HEK293 (cell line): ENCODE results near the gene PRSS12.

Source experiments
- CTCF ChIA-PET: fragments of 350-600 bp; formaldehyde crosslinking; extraction: SDS; loops from one replicate; lab custom pipeline; 2021; ENCODE audit warnings: antibody characterized with exemption; lab: Yijun Ruan, JAX
- POLR2A ChIA-PET: fragments of 300-600 bp; formaldehyde crosslinking; extraction: SDS; loops from one replicate; lab custom pipeline; 2020; ENCODE audit warnings: antibody characterized with exemption, inconsistent platforms; lab: Yijun Ruan, JAX
- H3K27ac ChIP-seq: fragments of 200-500 bp; sonication (Bioruptor generic); 2 replicates; pipeline ENCODE4 v1.5.1; 2014; ENCODE audit warnings: low read depth, low read length, control low read depth, inconsistent platforms; ENCODE audit errors: extremely low read depth
- H3K36me3 ChIP-seq, 2 experiments: fragments of 200-500 bp in 1 of 2; sonication (Bioruptor generic) in 1 of 2; 1 replicate in 1 of 2; 2 replicates in 1 of 2; pipeline ENCODE4 v1.5.1; 2014 to 2017; ENCODE audit warnings: inconsistent platforms in 2 of 2, low read length in 2 of 2; ENCODE audit not compliant: control insufficient read depth in 2 of 2, insufficient read depth in 1 of 2
- H3K4me1 ChIP-seq: fragments of 200-500 bp; sonication (Bioruptor generic); 2 replicates; pipeline ENCODE4 v1.5.1; 2014; ENCODE audit warnings: mild to moderate bottlenecking, low read length, inconsistent platforms; ENCODE audit not compliant: control insufficient read depth, insufficient read depth
- H3K4me3 ChIP-seq: 2 replicates; pipeline ENCODE4 v1.5.1; 2011; ENCODE audit warnings: low read depth, mild to moderate bottlenecking, control low read depth, low read length, moderate library complexity
- H3K9me3 ChIP-seq: fragments of 200-500 bp; sonication (Bioruptor generic); 2 replicates; pipeline ENCODE4 v1.5.1; 2014; ENCODE audit warnings: low read depth, low read length, inconsistent platforms; ENCODE audit not compliant: control insufficient read depth, insufficient read depth
- EGR2 ChIP-seq: fragments of 450-650 bp; formaldehyde crosslinking; IDR thresholded peaks from 2 replicates; pipeline ENCODE4 v1.5.1; 2016; ENCODE audit warnings: low read depth, missing biosample characterization, missing genetic modification characterization
- MYNN ChIP-seq: fragments of 450-650 bp; formaldehyde crosslinking; IDR thresholded peaks from 2 replicates; pipeline ENCODE4 v1.5.1; 2016; ENCODE audit warnings: missing biosample characterization, missing genetic modification characterization, borderline replicate concordance
- REPIN1 ChIP-seq: fragments of 450-650 bp; formaldehyde crosslinking; IDR thresholded peaks from 2 replicates; pipeline ENCODE4 v1.5.1; 2017; ENCODE audit warnings: missing biosample characterization, missing genetic modification characterization, low read depth
- REST ChIP-seq: fragments of 450-650 bp; formaldehyde crosslinking; IDR thresholded peaks from 2 replicates; pipeline ENCODE4 v1.5.1; 2016; ENCODE audit warnings: missing biosample characterization, missing genetic modification characterization
- SCRT2 ChIP-seq: fragments of 450-650 bp; formaldehyde crosslinking; IDR thresholded peaks from 2 replicates; pipeline ENCODE4 v1.5.1; 2016; ENCODE audit warnings: missing biosample characterization, missing genetic modification characterization
- TRIM28 ChIP-seq: IDR thresholded peaks from 2 replicates; pipeline ENCODE4 v1.6.1; 2011; ENCODE audit warnings: low read length, control low read depth, borderline replicate concordance
- YY1 ChIP-seq: fragments of 450-650 bp; formaldehyde crosslinking; IDR thresholded peaks from 2 replicates; pipeline ENCODE4 v1.5.1; 2018; ENCODE audit warnings: missing biosample characterization, missing genetic modification characterization
- ZBTB26 ChIP-seq: fragments of 450-650 bp; formaldehyde crosslinking; optimal IDR thresholded peaks from 2 replicates; pipeline ENCODE3; 2016; ENCODE audit warnings: missing biosample characterization, mild to moderate bottlenecking, missing genetic modification characterization
- ZBTB44 ChIP-seq: fragments of 450-650 bp; IDR thresholded peaks from 2 replicates; pipeline ENCODE4 v1.5.1; 2018; ENCODE audit warnings: missing biosample characterization, mild to moderate bottlenecking, missing genetic modification characterization
- ZBTB7A ChIP-seq: fragments of 450-650 bp; formaldehyde crosslinking; IDR thresholded peaks from 2 replicates; pipeline ENCODE4 v1.5.1; 2016; ENCODE audit warnings: low read depth, missing biosample characterization, missing genetic modification characterization
- ZNF10 ChIP-seq: fragments of 450-650 bp; formaldehyde crosslinking; IDR thresholded peaks from 2 replicates; pipeline ENCODE4 v1.5.1; 2017; ENCODE audit warnings: missing biosample characterization, missing genetic modification characterization
- ZNF23 ChIP-seq: fragments of 450-650 bp; formaldehyde crosslinking; IDR thresholded peaks from 2 replicates; pipeline ENCODE4 v1.5.1; 2016; ENCODE audit warnings: missing biosample characterization, missing genetic modification characterization, borderline replicate concordance
- ZNF239 ChIP-seq: fragments of 450-650 bp; formaldehyde crosslinking; IDR thresholded peaks from 2 replicates; pipeline ENCODE4 v1.5.1; 2016; ENCODE audit warnings: missing biosample characterization, missing genetic modification characterization
- ZNF274 ChIP-seq, 2 experiments: fragments of 200-500 bp in 1 of 2; fragments of 450-650 bp in 1 of 2; sonication (Bioruptor generic) in 1 of 2; formaldehyde crosslinking in 1 of 2; IDR thresholded peaks; 2 replicates each; pipeline versions ENCODE4 v1.5.1 to v1.6.1; 2014 to 2016; ENCODE audit warnings: borderline replicate concordance in 1 of 2, inconsistent platforms in 1 of 2, low read length in 1 of 2, missing biosample characterization in 1 of 2, missing genetic modification characterization in 1 of 2
- ZNF292 ChIP-seq: fragments of 450-650 bp; formaldehyde crosslinking; IDR thresholded peaks from 2 replicates; pipeline ENCODE4 v1.5.1; 2016; ENCODE audit warnings: low read depth, missing biosample characterization, missing genetic modification characterization, borderline replicate concordance
- ZNF311 ChIP-seq: fragments of 450-650 bp; formaldehyde crosslinking; IDR thresholded peaks from 2 replicates; pipeline ENCODE4 v1.5.1; 2017; ENCODE audit warnings: missing biosample characterization, missing genetic modification characterization, borderline replicate concordance
- ZNF473 ChIP-seq: fragments of 450-650 bp; formaldehyde crosslinking; IDR thresholded peaks from 2 replicates; pipeline ENCODE4 v1.5.1; 2017; ENCODE audit warnings: missing biosample characterization, missing genetic modification characterization
- ZNF530 ChIP-seq: fragments of 450-650 bp; formaldehyde crosslinking; IDR thresholded peaks from 2 replicates; pipeline ENCODE4 v1.5.1; 2016; ENCODE audit warnings: low read depth, missing biosample characterization, missing genetic modification characterization
- ZNF610 ChIP-seq: fragments of 450-650 bp; formaldehyde crosslinking; IDR thresholded peaks from 2 replicates; pipeline ENCODE4 v1.5.1; 2016; ENCODE audit warnings: missing biosample characterization, missing genetic modification characterization, borderline replicate concordance
- ZNF645 ChIP-seq: fragments of 450-650 bp; formaldehyde crosslinking; IDR thresholded peaks from 2 replicates; pipeline ENCODE4; 2016; ENCODE audit warnings: missing biosample characterization, missing genetic modification characterization
- ZNF670 ChIP-seq: fragments of 450-650 bp; formaldehyde crosslinking; IDR thresholded peaks from 2 replicates; pipeline ENCODE4 v1.5.1; 2016; ENCODE audit warnings: missing biosample characterization, missing genetic modification characterization, low read depth
- ZNF707 ChIP-seq: fragments of 450-650 bp; formaldehyde crosslinking; IDR thresholded peaks from 2 replicates; pipeline ENCODE4 v1.5.1; 2016; ENCODE audit warnings: missing biosample characterization, missing genetic modification characterization
- ZNF791 ChIP-seq: fragments of 450-650 bp; formaldehyde crosslinking; IDR thresholded peaks from 2 replicates; pipeline ENCODE4 v1.5.1; 2016; ENCODE audit warnings: missing biosample characterization, missing genetic modification characterization
- ZSCAN16 ChIP-seq: fragments of 450-650 bp; formaldehyde crosslinking; IDR thresholded peaks from 2 replicates; pipeline ENCODE4 v1.5.1; 2016; ENCODE audit warnings: missing biosample characterization, missing genetic modification characterization
- ZSCAN30 ChIP-seq: fragments of 450-650 bp; IDR thresholded peaks from 2 replicates; pipeline ENCODE4 v1.5.1; 2018; ENCODE audit warnings: missing biosample characterization, mild to moderate bottlenecking, missing genetic modification characterization, moderate library complexity

Gene PRSS12

GRCh38 chr4:118335324-118335723 is 17.5 kb downstream of the PRSS12 start:
- H3K9me3 ChIP-seq: no peaks in the 10 kb centered on the region
- peaks cover 10% of the 10 kb centered on the region for H3K4me1 ChIP-seq
- no peak overlapping the region for H3K4me3 ChIP-seq
- ChIA-PET POLR2A (no interaction called here), CTCF (interaction anchor here (0.8 to 1.0 kb wide), 2 partner anchors 17 to 28 kb away, joined by 3 read pairs; no protein-coding TSS in a partner anchor)
- H3K36me3 ChIP-seq: no peaks in the 10 kb centered on the region
- no peak overlapping the region for H3K27ac ChIP-seq
- no peak for TF ChIP-seq TRIM28
- no peak for TF ChIP-seq ZNF645 (tag by site-specific recombination)
- TF ChIP-seq ZNF274 (IDR thresholded peaks at IDR 0.05; ENCODE audit: low read length): no peak
- TF ChIP-seq ZNF274 (tag by site-specific recombination; IDR thresholded peaks at IDR 0.05; ENCODE audit: borderline replicate concordance): no peak
- no peak for TF ChIP-seq ZNF530 (tag by site-specific recombination)
- TF ChIP-seq ZSCAN30 (tag by site-specific recombination): no peak
- TF ChIP-seq ZNF707 (tag by site-specific recombination): no peak

GRCh38 chr4:118331352-118331751 is 21.5 kb downstream of the PRSS12 start:
- no peak overlapping the region for H3K27ac ChIP-seq
- ChIA-PET CTCF (no interaction called here), POLR2A (no interaction called here)
- TF ChIP-seq ZNF239 (tag by site-specific recombination) (no peak), REST (no peak), ZNF23 (tag by site-specific recombination) (no peak), MYNN (no peak), SCRT2 (no peak), ZNF10 (tag by site-specific recombination) (no peak), ZSCAN16 (tag by site-specific recombination) (no peak), ZBTB26 (tag by site-specific recombination) (no peak), ZNF311 (tag by site-specific recombination) (no peak), EGR2 (no peak), ZNF292 (no peak), ZNF473 (tag by site-specific recombination) (no peak), ZNF670 (tag by site-specific recombination) (no peak), REPIN1 (no peak), ZNF791 (tag by site-specific recombination) (no peak), YY1 (tag by site-specific recombination) (no peak), ZNF610 (tag by site-specific recombination) (no peak), ZBTB44 (tag by site-specific recombination) (no peak), ZBTB7A (tag by site-specific recombination) (no peak)
- H3K4me1 ChIP-seq: peaks cover 18% of the 10 kb centered on the region
- no peak overlapping the region for H3K4me3 ChIP-seq
- H3K9me3 ChIP-seq: no peaks in the 10 kb centered on the region
- H3K36me3 ChIP-seq: no peaks in the 10 kb centered on the region
